Measurements from ENCODE around the gene FABP1.
A peak's percentile ranks its signal among the peaks of the same experiment; 100 is the strongest.

GRCh38 chr2:88159955-88160415 lies 32.1 kb upstream of the FABP1 start:
- TF ChIP-seq CTCF (IDR thresholded peaks at IDR 0.05) (peak; percentile 47 to 68 (median 58)), POLR2A (IDR thresholded peaks at IDR 0.05) (no peak)
